ENCODE data around the gene CYP24A1. TPM values are rescaled to one million over a fixed set of nuclear protein-coding genes. Genes with fewer than 3 reads are reported as not detected.

CYP24A1 gene
- polyA plus RNA-seq (7.3 to 18.2 TPM (median 7.7 TPM) in 3 replicates), polyA minus RNA-seq (21.2 to 41.0 TPM (median 33.8 TPM) in 3 replicates)
- not detected for polyA plus RNA-seq (2011; ENCODE audit: low read depth)
- polyA plus RNA-seq (2011; cell fraction: cytosol; rRNA removed) = 4.8 and 7.8 TPM in 2 replicates
- polyA plus RNA-seq (2011; cell fraction: nucleus; rRNA removed) = 34.1 and 38.0 TPM in 2 replicates
- polyA plus RNA-seq (2012; ENCODE audit: low replicate concordance) = 5.9 TPM in 1 of 2 replicates, not detected in the other
- 27.0 TPM for polyA minus RNA-seq (2011; cell fraction: cytosol; rRNA and poly(A)+ RNA removed)
- 18.9 and 23.8 TPM in 2 replicates for polyA minus RNA-seq (2011; cell fraction: nucleus; rRNA and poly(A)+ RNA removed)

DNA sequence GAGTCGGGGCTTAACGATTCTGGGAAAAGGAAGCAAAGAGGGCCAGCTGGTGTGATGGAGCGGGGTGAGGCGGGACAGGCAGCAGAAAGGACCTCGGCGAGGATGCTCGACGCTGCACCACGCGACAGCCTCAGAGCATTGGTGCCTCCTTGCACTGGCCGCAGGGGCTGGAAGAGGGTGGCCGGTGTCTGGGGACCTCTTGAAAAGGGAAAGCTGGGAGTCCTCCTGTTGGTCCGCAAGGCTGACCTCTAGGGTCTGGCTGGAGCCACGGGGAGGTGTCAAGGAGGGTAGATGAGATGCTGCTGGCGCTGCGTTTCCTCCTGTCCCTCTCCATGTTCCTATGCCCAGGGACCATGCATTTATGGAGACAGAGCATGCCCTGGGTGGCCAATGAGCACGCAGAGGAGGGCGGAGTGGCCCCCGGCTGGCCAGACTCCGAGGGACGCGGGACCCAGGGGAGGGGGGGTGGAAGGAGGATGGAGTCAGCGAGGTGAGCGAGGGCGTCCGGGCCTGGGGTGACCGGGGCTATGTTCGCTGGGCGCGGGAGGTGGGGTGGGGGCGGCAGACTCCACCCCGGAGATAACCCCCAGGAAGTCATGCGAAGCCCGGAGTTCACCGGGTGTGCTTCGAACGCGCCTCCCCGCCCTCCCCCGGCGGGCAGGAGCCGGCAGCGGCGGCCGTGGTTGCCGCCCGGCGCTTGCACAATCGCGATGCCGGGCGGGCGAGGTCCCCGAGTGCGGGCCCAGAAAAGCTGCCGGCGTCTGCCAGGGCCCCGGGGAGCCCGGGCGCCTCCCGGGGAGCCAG is at the start of gene CYP24A1:
CYP24A1 (minus strand) TSS at position 334 of the 804 bp plus-strand sequence. CDS start 407 bp downstream, outside the sequence.
- H3K9me3 ChIP-seq (ENCODE audit: control insufficient read depth, low read depth, low read length) = no peaks in the 10 kb centered on the region
- H2AFZ ChIP-seq (ENCODE audit: control insufficient read depth, low read length) = peak within 1 kb of the TSS; percentile 91
- no peaks in the 10 kb centered on the region for H3K36me3 ChIP-seq (ENCODE audit: control insufficient read depth in 2 of 2, extremely low read depth in 1 of 2, insufficient read depth in 2 of 2, low read length in 2 of 2)
- peak within 1 kb of the TSS; percentile 45 for H3K9ac ChIP-seq (ENCODE audit: control insufficient read depth, extremely low read depth, insufficient read depth, low read length)
- dilution Hi-C loops (cut with MboI; ENCODE audit: extremely low pct_ligation_motif_present, low sequenced_read_pairs) = no loop called here
- peak within 1 kb of the TSS; percentile 11 for H3K27ac ChIP-seq (ENCODE audit: control insufficient read depth, insufficient read depth, low read length)
- peak within 1 kb of the TSS; percentile 80 for H3K4me2 ChIP-seq (ENCODE audit: control insufficient read depth, extremely low read depth, insufficient read depth, low read depth, low read length)
- peaks cover 5% of the 10 kb centered on the region for H3K27me3 ChIP-seq (ENCODE audit: control insufficient read depth, extremely low read depth, insufficient read depth, low read length)
- peaks cover 45% of the 10 kb centered on the region for H3K4me1 ChIP-seq (ENCODE audit: control insufficient read depth, extremely low read depth, insufficient read depth, low read length)
- no peaks in the 10 kb centered on the region for H3K9me1 ChIP-seq (ENCODE audit: control insufficient read depth, extremely low read depth, insufficient read depth, low read length)
- peak within 1 kb of the TSS; percentile 19 to 49 (median 33) for H3K4me3 ChIP-seq (ENCODE audit: control insufficient read depth in 2 of 3, extremely low read depth in 1 of 3, insufficient read depth in 2 of 3, low read depth in 1 of 3, low read length in 3 of 3)
- no peaks in the 10 kb centered on the region for H4K20me1 ChIP-seq (ENCODE audit: control insufficient read depth, extremely low read depth, insufficient read depth, low read length)
- peak; percentile 44 for TF ChIP-seq EZH2 (IDR thresholded peaks at IDR 0.05; ENCODE audit: low read length)
- TF ChIP-seq, protein P1, sequence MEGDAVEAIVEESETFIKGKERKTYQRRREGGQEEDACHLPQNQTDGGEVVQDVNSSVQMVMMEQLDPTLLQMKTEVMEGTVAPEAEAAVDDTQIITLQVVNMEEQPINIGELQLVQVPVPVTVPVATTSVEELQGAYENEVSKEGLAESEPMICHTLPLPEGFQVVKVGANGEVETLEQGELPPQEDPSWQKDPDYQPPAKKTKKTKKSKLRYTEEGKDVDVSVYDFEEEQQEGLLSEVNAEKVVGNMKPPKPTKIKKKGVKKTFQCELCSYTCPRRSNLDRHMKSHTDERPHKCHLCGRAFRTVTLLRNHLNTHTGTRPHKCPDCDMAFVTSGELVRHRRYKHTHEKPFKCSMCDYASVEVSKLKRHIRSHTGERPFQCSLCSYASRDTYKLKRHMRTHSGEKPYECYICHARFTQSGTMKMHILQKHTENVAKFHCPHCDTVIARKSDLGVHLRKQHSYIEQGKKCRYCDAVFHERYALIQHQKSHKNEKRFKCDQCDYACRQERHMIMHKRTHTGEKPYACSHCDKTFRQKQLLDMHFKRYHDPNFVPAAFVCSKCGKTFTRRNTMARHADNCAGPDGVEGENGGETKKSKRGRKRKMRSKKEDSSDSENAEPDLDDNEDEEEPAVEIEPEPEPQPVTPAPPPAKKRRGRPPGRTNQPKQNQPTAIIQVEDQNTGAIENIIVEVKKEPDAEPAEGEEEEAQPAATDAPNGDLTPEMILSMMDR (optimal IDR thresholded peaks at IDR 0.05 in 1 of 3, IDR thresholded peaks at IDR 0.05 in 1 of 3, conservative IDR thresholded peaks at IDR 0.05 in 1 of 3; ENCODE audit: extremely low read depth in 1 of 3, insufficient read depth in 2 of 3, low read length in 3 of 3) = no peak
- no peak for DNase-seq (ENCODE audit: low read depth, low spot score)
- FAIRE-seq = no peak
- no peaks in the 10 kb centered on the region for H3K79me2 ChIP-seq (ENCODE audit: control insufficient read depth, insufficient read depth, low read length)

DNA sequence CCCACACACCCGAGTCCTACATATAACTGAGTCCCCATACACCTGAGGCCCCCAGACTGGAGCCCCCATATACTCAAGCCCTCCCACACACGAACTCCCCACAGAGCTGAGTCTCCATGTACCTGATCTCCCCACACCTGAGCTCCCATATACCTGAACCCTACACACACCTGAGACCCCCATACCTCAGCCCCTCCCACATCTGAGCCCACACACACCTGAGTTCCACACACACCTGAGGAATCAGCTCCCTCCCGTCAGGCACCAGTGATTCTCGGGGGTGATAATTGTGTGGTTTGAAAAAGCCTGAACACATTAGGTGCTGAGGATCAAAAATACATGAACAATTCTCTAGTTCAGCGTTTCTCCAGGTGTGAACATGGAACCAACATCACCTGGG is 49.5 kb upstream of the CYP24A1 start:
- H3K4me3 ChIP-seq (ENCODE audit: control insufficient read depth in 2 of 3, extremely low read depth in 1 of 3, insufficient read depth in 2 of 3, low read depth in 1 of 3, low read length in 3 of 3) = no peak overlapping the region
- H3K4me2 ChIP-seq (ENCODE audit: control insufficient read depth, extremely low read depth, insufficient read depth, low read depth, low read length) = no peak overlapping the region
- no peak overlapping the region for H3K9ac ChIP-seq (ENCODE audit: control insufficient read depth, extremely low read depth, insufficient read depth, low read length)
- H2AFZ ChIP-seq (ENCODE audit: control insufficient read depth, low read length) = no peak overlapping the region
- no peaks in the 10 kb centered on the region for H4K20me1 ChIP-seq (ENCODE audit: control insufficient read depth, extremely low read depth, insufficient read depth, low read length)
- no peaks in the 10 kb centered on the region for H3K9me3 ChIP-seq (ENCODE audit: control insufficient read depth, low read depth, low read length)
- TF ChIP-seq EZH2 (IDR thresholded peaks at IDR 0.05; ENCODE audit: low read length) = no peak
- TF ChIP-seq, protein P1 (optimal IDR thresholded peaks at IDR 0.05 in 1 of 3, IDR thresholded peaks at IDR 0.05 in 1 of 3, conservative IDR thresholded peaks at IDR 0.05 in 1 of 3; ENCODE audit: extremely low read depth in 1 of 3, insufficient read depth in 2 of 3, low read length in 3 of 3) = no peak
- no peaks in the 10 kb centered on the region for H3K36me3 ChIP-seq (ENCODE audit: control insufficient read depth in 2 of 2, extremely low read depth in 1 of 2, insufficient read depth in 2 of 2, low read length in 2 of 2)
- DNase-seq (ENCODE audit: low read depth, low spot score) = no peak
- no peaks in the 10 kb centered on the region for H3K4me1 ChIP-seq (ENCODE audit: control insufficient read depth, extremely low read depth, insufficient read depth, low read length)
- FAIRE-seq = no peak
- no peaks in the 10 kb centered on the region for H3K79me2 ChIP-seq (ENCODE audit: control insufficient read depth, insufficient read depth, low read length)
- no peaks in the 10 kb centered on the region for H3K9me1 ChIP-seq (ENCODE audit: control insufficient read depth, extremely low read depth, insufficient read depth, low read length)
- H3K27ac ChIP-seq (ENCODE audit: control insufficient read depth, insufficient read depth, low read length) = no peak overlapping the region
- dilution Hi-C loops (cut with MboI; ENCODE audit: extremely low pct_ligation_motif_present, low sequenced_read_pairs) = no loop called here
- H3K27me3 ChIP-seq (ENCODE audit: control insufficient read depth, extremely low read depth, insufficient read depth, low read length) = no peaks in the 10 kb centered on the region
